NOMO-1 treated with DMSO at 0.1 percent for 48 hours (cell line): ENCODE measurements around the gene SGCA.

Experiments
- DNase-seq: peaks from one replicate; lab custom pipeline; 2025; ENCODE audit not compliant: unreplicated experiment; lab: John Stamatoyannopoulos, UW

SGCA gene

DNA sequence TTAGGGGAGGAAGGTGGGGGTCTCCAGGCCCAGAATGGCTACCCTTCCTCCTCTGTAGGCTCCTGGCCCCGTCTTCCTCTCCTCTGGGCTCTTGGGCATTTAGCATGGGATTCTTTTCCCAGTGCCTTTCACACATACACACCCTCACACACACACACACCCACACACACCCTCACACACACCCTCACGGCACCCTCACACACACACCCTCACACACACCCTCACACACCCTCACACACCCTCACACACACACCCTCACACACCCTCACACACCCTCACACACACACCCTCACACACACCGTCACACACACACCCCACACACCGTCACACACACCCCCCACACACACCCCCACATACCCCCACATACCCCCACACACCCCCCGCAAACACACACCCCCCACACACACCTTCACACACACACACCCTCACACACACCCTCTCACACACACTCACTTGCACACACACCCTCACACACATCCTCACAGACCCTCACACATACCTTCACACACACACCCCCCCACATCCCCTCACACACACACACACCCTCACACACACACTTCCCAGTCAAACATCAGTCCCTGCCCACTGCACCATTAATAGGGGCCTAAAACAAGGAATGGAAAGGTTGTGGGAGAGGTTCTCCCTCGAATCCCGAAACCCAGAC, 845 bp downstream of the SGCA start:
- no peak for DNase-seq

- DNase-seq = no peak
These were observed 1.6 kb downstream of the SGCA start for GRCh38 chr17:50167371-50167770.

DNA sequence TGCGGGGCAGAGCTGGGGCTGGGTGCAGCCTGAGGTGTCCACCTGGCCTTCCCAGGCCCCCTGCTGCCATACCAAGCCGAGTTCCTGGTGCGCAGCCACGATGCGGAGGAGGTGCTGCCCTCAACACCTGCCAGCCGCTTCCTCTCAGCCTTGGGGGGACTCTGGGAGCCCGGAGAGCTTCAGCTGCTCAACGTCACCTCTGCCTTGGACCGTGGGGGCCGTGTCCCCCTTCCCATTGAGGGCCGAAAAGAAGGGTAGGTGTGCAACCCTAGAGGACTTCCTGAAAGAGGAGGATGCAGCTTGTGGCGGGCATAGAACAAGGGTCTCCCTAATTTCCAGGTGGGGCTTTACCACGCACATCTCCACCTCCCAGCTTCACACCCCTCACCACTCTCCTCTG, 2.5 kb downstream of the SGCA start:
- DNase-seq = no peak

GRCh38 chr17:50169121-50169764, 3.4 kb downstream of the SGCA start:
- peak; percentile 65 for DNase-seq

DNA sequence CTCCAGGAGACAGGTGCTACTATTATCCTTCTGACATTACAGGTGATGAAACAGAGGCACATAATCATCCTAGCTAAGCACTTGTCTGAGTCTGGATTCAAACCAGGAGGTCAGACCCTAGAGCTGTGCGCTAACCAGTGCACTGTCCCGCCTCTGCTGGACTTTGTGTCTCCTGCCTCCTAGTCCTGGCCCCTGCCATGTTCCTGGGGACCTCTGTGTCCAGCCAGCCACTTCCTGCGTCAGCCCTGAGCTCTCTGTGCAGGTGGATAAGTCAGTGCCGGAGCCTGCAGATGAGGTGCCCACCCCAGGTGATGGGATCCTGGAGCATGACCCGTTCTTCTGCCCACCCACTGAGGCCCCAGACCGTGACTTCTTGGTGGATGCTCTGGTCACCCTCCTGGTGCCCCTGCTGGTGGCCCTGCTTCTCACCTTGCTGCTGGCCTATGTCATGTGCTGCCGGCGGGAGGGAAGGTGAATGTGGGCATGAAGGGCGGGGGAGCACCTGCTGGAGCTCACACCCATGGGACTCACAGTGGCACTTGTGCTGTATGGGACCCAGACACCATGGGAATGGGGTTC, 4.2 kb downstream of the SGCA start:
- DNase-seq = no peak

DNA sequence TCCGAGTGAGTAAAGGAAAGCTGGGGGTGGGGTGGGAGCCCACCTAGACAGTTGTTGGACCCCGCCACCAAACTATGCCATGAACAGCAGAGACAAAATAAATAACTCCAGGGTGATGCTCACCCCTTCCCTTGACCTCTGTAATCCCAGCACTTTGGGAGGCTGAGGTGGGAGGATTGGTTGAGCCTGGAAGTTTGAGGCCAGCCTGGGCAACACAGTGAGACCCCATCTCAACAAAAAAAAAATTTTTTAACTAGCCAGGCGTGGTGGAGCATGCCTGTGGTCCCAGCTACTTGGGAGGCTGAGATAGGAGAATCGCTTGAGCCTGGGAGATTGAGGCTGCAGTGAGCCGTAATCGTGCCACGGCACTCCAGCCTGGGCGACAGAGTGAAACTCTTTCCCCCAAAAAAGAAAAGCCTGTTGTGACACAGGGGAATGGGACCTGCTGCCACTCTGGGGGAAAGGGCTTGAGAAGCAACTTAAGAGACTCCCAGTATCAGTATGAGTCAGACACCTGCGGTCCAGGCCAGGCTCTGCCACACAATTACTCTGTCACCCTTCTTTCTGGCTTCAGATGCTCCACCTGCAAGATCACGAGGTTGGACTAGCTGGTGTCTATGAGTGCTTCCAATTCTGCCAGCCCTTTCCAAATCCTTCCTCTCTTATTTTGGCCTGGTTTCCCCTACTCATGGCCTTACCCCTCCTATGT, 5.0 kb downstream of the SGCA start:
- peak; percentile 10 for DNase-seq

DNA sequence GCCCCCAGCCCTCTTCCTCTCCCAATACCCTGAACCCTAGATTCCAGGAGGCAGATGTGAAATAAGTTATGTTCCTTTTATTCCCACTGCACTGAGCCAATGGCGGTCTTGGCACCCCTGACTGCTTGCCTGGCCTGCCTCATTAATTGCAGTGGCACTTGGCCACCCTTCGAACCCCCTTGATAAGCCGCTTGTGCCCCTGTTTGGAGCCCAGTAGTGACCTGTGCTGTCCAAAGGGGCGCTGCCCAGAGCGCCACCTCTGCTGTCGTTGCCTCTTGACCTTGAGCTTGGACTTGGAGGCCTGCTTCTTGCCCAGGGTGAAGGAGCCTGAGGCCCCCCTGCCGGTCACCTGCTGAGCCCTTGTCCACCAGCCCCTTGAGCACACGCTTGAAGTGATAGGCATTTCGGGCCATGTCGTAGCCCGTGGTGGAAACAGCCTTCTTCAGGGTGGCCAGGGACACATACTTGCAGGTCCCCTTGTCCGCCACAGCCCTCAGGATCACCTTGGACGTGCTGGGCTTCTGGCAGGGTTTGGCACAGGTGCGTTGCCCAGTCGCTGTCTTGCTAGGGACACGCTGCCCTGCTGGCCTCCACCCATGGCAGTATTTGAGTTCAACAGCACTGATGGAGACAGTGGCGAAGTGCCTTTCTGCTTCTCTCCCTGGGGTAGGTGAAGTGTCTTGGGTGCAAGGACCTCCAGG, 5.7 kb downstream of the SGCA start:
- no peak for DNase-seq

- DNase-seq = no peak
These were observed 6.3 kb downstream of the SGCA start for GRCh38 chr17:50172130-50172529.

GRCh38 chr17:50172936-50173334, 7.1 kb downstream of the SGCA start:
- no peak for DNase-seq

DNA sequence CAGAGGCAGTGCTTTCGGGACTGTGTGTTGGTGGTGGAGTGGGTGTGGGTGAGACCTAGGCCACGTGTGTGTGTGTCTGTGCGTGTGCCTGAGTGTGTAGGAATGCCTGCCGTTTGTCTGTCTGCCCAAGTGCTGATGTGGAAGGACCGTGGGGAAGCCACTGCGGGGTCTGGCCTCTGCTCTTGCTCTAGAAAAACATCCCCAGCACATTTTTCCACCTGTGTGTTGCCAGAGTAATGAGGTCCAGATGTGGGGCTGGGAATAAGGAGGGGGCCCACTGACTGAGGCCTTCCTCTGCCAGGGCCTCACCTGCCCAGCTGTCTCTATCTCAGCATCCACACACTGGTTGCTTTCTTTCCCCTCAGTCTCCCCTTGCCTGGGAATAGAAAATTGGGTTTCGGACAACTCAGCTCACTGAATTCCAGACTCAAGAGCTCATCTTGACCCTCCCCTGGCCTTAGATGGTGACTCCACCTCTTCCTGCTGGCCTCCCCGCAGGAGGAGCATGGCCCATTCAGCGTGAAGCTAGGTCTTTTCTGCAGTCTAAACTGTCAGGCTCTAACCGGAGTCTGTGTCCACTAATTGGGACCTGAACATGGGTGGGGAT, 7.6 kb downstream of the SGCA start:
- no peak for DNase-seq

- no peak for DNase-seq
These were observed 8.6 kb downstream of the SGCA start for GRCh38 chr17:50174444-50174843.

DNA sequence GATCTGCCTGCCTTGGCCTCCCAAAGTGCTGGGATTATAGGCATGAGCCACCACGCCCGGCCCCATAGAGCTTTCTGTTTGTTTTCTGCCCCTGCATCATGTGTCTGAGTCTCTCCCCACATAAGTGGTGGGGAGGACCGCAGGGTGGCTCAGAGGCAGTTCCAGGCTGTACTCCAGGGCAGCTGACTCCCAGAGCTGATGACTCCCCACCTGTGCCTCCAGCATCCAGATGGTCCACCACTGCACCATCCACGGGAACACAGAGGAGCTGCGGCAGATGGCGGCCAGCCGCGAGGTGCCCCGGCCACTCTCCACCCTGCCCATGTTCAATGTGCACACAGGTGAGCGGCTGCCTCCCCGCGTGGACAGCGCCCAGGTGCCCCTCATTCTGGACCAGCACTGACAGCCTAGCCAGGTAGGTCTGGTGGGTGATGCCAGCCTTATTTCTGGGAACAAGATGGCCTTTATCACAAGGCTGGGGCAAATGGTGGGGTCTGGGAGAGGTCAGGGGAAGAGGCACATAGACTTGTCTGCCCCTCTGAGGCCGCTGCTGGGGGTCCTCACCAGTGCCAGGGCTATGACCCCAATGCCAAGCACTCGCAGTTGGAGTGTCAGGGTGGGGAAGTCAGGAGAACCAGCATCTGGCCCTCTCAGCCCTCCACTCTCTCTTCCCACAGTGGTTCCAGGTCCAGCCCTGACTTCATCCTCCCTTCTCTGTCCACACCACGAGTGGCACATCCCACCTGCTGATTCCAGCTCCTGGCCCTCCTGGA, 9.4 kb downstream of the SGCA start:
- DNase-seq = no peak

- no peak for DNase-seq
These were observed 11.0 kb downstream of the SGCA start for GRCh38 chr17:50176559-50177357.

DNA sequence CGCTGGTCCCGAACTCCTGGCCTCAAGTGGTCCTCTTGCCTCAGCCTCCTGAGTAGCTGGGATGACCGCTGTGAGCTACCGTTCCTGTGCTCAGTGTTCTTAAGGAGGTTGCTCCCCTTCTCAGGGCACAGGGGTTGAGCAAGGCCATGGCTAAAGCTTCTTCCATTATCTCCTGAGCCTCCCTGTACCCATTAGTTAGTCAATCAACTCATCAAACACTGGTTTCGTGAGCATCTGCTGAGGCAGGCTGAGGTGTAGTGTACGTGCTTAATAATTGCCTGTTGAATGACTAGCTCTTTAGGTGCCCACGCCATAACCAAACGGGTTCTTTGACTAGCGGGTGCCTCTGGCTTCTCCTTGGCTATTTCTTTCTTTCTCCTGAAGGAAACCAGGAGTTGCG, 11.7 kb downstream of the SGCA start:
- DNase-seq = no peak

- DNase-seq = no peak
These were observed 12.4 kb downstream of the SGCA start for GRCh38 chr17:50177983-50178834.

DNA sequence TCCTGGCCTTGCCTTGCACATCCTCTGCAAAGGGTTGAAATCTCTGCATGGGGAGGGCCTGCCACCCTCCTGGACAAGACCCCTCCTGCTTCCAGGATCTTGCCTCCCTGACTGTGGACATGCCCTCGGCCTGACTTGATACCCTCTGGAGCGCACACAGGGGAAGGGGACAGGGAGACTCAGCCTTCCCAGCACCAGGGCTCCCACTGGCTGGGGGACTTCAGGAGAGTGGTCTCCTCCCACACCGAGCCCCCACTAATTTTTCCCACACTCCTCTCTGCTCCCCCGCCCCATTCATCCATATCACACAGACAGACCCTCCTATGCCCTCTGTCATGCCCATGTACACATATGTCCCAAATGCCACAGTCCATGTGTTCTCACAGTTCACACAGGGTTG, 14.3 kb downstream of the SGCA start:
- no peak for DNase-seq

DNA sequence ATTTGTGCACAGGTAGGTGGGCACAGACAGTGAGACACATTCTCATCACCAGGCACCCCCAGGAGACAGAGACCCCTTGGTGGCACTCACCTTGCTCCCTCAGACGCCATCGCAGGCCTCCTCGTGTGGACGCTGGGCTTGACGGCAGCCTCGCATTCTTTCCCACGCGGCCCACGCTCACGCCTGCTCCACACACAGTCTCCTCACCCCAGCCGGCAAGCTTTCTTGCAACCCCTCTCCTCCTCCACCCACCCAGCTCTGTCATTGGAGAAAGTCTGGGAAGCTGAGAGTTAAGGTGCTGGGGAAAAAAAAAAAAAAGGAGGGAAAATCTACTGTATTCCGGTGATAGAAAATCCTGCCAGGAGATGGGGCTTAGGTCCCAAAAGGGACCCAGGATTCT, 14.8 kb downstream of the SGCA start:
- no peak for DNase-seq

DNA sequence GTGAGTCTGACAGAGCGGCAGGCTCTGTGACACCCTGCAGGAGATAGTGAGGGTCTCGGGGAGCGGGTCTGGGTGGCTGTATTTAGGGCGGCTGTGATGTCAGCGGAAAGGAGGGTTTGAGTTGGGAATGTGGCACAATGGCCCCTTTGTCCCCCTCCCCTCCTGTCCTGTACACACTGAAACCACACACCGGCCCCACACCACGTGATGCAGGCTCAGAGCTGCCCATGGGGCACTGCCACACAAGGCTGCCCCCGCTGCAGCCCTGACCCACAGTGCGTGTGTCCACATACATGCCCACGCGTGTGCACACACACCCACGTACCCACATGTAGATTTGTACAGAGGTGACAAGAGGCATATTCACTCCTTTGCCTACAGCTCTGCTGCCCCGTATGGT, 15.3 kb downstream of the SGCA start:
- no peak for DNase-seq
